Peyer's patch (tissue), 4 donors: ENCODE results near the gene MDFIC.

ENCODE experiments used
- CTCF ChIP-seq, 6 experiments: fragments of 450-650 bp in 4 of 6; fragments of 200-600 bp in 2 of 6; sonication (generic) in 1 of 6; IDR thresholded peaks; one replicate each; pipeline ENCODE4 v1.5.1; 2017 to 2019; ENCODE audit warnings: antibody characterized with exemption in 6 of 6, mild to moderate bottlenecking in 3 of 6, moderate library complexity in 1 of 6
- POLR2A ChIP-seq, 2 donors: fragments of 450-650 bp; IDR thresholded peaks; one replicate each; pipeline ENCODE4 v1.5.1; 2017; ENCODE audit warnings: antibody characterized with exemption in 2 of 2, mild to moderate bottlenecking in 2 of 2, moderate library complexity in 2 of 2

GRCh38 chr7:115043605-115044004 is 121.7 kb downstream of the MDFIC start:
- no peak for TF ChIP-seq POLR2A (IDR thresholded peaks at IDR 0.05)
- TF ChIP-seq CTCF (IDR thresholded peaks at IDR 0.05): no peak
